CD14-positive monocyte (primary cell): ENCODE results near the gene SEC24C. TPM values are rescaled to one million over a fixed set of nuclear protein-coding genes. Genes with fewer than 3 reads are reported as not detected.

Experiments used
- DNase-seq, 3 donors: peaks; one replicate each; pipeline ENCODE4 v3.0.0-alpha.2; 2011 to 2022
- H2AFZ ChIP-seq: 2 replicates; pipeline ENCODE4 v1.6.0; 2012; ENCODE audit warnings: mild to moderate bottlenecking, low read depth, low read length, inconsistent platforms; ENCODE audit not compliant: insufficient read depth, poor library complexity, severe bottlenecking
- H3K27ac ChIP-seq, 2 donors: 1 replicate in 1 of 2; 2 replicates in 1 of 2; pipeline ENCODE4 v1.5.1; 2012 to 2013; ENCODE audit warnings: low read length in 2 of 2, control low read depth in 1 of 2, inconsistent platforms in 1 of 2, low read depth in 1 of 2, mild to moderate bottlenecking in 1 of 2
- H3K27me3 ChIP-seq, 2 donors: one replicate each; pipeline versions ENCODE4 v1.6.0 to v1.6.1; 2011 to 2013; ENCODE audit warnings: low read length in 2 of 2; ENCODE audit not compliant: control insufficient read depth in 2 of 2, insufficient read depth in 2 of 2
- H3K36me3 ChIP-seq, 2 donors: replicated peaks in 1 of 2; 1 replicate in 1 of 2; 2 replicates in 1 of 2; pipeline versions ENCODE4 v1.5.1 to v1.6.1; 2012 to 2013; ENCODE audit warnings: low read length in 2 of 2, control low read depth in 1 of 2, inconsistent platforms in 1 of 2, mild to moderate bottlenecking in 1 of 2; ENCODE audit not compliant: insufficient read depth in 2 of 2, control insufficient read depth in 1 of 2
- H3K4me1 ChIP-seq, 2 donors: 1 replicate in 1 of 2; 2 replicates in 1 of 2; pipeline versions ENCODE4 v1.5.1 to v1.6.1; 2012 to 2013; ENCODE audit warnings: low read length in 2 of 2, control low read depth in 1 of 2, inconsistent platforms in 1 of 2, mild to moderate bottlenecking in 1 of 2, moderate library complexity in 1 of 2; ENCODE audit not compliant: insufficient read depth in 2 of 2, control insufficient read depth in 1 of 2
- H3K4me2 ChIP-seq: replicated peaks from 2 replicates; pipeline ENCODE3; 2012; ENCODE audit warnings: low read length, moderate library complexity, mild to moderate bottlenecking; ENCODE audit not compliant: poor library complexity, severe bottlenecking; ENCODE audit errors: extremely low read depth
- H3K4me3 ChIP-seq, 3 experiments: fragments of 200-600 bp in 1 of 3; sonication (generic) in 1 of 3; replicated peaks in 1 of 3; 1 replicate in 2 of 3; 2 replicates in 1 of 3; pipeline ENCODE4 v1.5.1; 2011 to 2013; ENCODE audit warnings: low read length in 3 of 3, mild to moderate bottlenecking in 3 of 3, control low read depth in 2 of 3, low read depth in 2 of 3, inconsistent platforms in 1 of 3, moderate library complexity in 1 of 3
- H3K79me2 ChIP-seq: 2 replicates; pipeline ENCODE4 v1.6.0; 2012; ENCODE audit warnings: mild to moderate bottlenecking, control low read depth, inconsistent platforms, low read length, moderate library complexity; ENCODE audit not compliant: insufficient read depth
- H3K9ac ChIP-seq: 2 replicates; pipeline ENCODE4 v1.6.0; 2017; ENCODE audit warnings: low read length, mild to moderate bottlenecking; ENCODE audit not compliant: insufficient read depth, poor library complexity, severe bottlenecking
- H3K9me3 ChIP-seq, 2 donors: replicated peaks in 1 of 2; 1 replicate in 1 of 2; 2 replicates in 1 of 2; pipeline versions ENCODE4 v1.5.1 to v1.6.1; 2012 to 2013; ENCODE audit warnings: low read length in 2 of 2, control low read depth in 1 of 2; ENCODE audit not compliant: control insufficient read depth in 1 of 2, insufficient read depth in 1 of 2
- H4K20me1 ChIP-seq: 2 replicates; pipeline ENCODE4 v1.6.0; 2012; ENCODE audit warnings: mild to moderate bottlenecking, low read length, control low read depth, moderate library complexity; ENCODE audit not compliant: insufficient read depth
- H3K27ac Mint-ChIP-seq, 7 donors: one replicate each; pipeline ENCODE4 v1.8.0; 2020; ENCODE audit warnings: mild to moderate bottlenecking in 7 of 7, mixed read lengths in 7 of 7, moderate library complexity in 6 of 7, inconsistent platforms in 2 of 7
- H3K27me3 Mint-ChIP-seq, 3 donors: one replicate each; pipeline ENCODE4 v1.8.0; 2021 to 2022; ENCODE audit warnings: low read depth in 3 of 3, mild to moderate bottlenecking in 3 of 3, mixed read lengths in 3 of 3, moderate library complexity in 3 of 3, inconsistent platforms in 1 of 3
- H3K36me3 Mint-ChIP-seq, 2 donors: one replicate each; pipeline ENCODE4 v1.8.0; 2020; ENCODE audit warnings: mixed read lengths in 2 of 2, inconsistent platforms in 1 of 2, mild to moderate bottlenecking in 1 of 2
- H3K4me1 Mint-ChIP-seq: one replicate; pipeline ENCODE4 v1.8.0; 2020; ENCODE audit warnings: mild to moderate bottlenecking, mixed read lengths
- H3K4me3 Mint-ChIP-seq, 2 donors: one replicate each; pipeline ENCODE4 v1.8.0; 2020; ENCODE audit warnings: mild to moderate bottlenecking in 2 of 2, mixed read lengths in 2 of 2, moderate library complexity in 1 of 2
- H3K9me3 Mint-ChIP-seq, 7 donors: one replicate each; pipeline ENCODE4 v1.8.0; 2020 to 2022; ENCODE audit warnings: mixed read lengths in 7 of 7, mild to moderate bottlenecking in 6 of 7, moderate library complexity in 6 of 7, inconsistent platforms in 2 of 7
- CTCF ChIP-seq: fragments of 200-600 bp; IDR thresholded peaks from one replicate; pipeline ENCODE4 v1.8.0; 2022; ENCODE audit warnings: antibody characterized with exemption, mild to moderate bottlenecking
- WGBS: methylation state at CpG from one replicate; pipeline ENCODE4 v1.1.5; 2013; ENCODE audit warnings: missing lambda C conversion rate; ENCODE audit not compliant: insufficient coverage; 5-methylcytosine and 5-hydroxymethylcytosine counted together
- intact Hi-C, 2 donors: fragments of 100-400 bp; cut with micrococcal nuclease; formaldehyde crosslinking; loops; one replicate each; pipeline versions ENCODE4 v1.15.0 to v1.15.1; 2023
- polyA plus RNA-seq, 3 donors: library from polyadenylated mRNA; depleted of rRNA in 1 of 3; unstranded in 2 of 3; stranded (reverse) in 1 of 3; fragments of 300-500 nt in 2 of 3; fragments of >200 nt in 1 of 3; fragmentation: Illumina TruSeq in 2 of 3; gene quantifications; 1 replicate in 2 of 3; 2 replicates in 1 of 3; pipeline ENCODE4 v1.2.3, GENCODE V29; 2012 to 2021

Gene SEC24C
- polyA plus RNA-seq, 3 donors, result 25.7 to 65.8 (median 44.8) TPM

GRCh38 chr10:73807471-73807870, 63.3 kb downstream of the SEC24C start:
- Histone ChIP-seq H3K4me3 (no peak overlapping the region), H3K9me3 (no peaks in the 10 kb centered on the region), H3K27me3 (no peaks in the 10 kb centered on the region), H3K4me1 (peaks cover 20% of the 10 kb centered on the region in 2 donors), H3K36me3 (peaks cover 68 to 71% of the 10 kb centered on the region in 2 donors), H3K27ac (peak overlapping the region in 1 of 2 donors; percentile 46), H4K20me1 (peaks cover 51% of the 10 kb centered on the region), H3K9ac (no peak overlapping the region), H3K79me2 (peaks cover 54% of the 10 kb centered on the region), H2AFZ (no peak overlapping the region), H3K4me2 (no peak overlapping the region)
- H3K4me3 Mint-ChIP-seq, result no peak overlapping the region
- WGBS, result 96% methylated on average over 14 of the region's 14 CpGs
- H3K27me3 Mint-ChIP-seq, result no peaks in the 10 kb centered on the region
- peaks cover 0 to 1% (median 0%) of the 10 kb centered on the region in 7 donors for H3K9me3 Mint-ChIP-seq
- peak overlapping the region in 3 of 7 donors; percentile 13 to 58 (median 40) for H3K27ac Mint-ChIP-seq
- intact Hi-C loops, result no loop called here
- TF ChIP-seq CTCF, result no peak
- H3K36me3 Mint-ChIP-seq, result peaks cover 70 to 73% of the 10 kb centered on the region in 2 donors
- peaks cover 40% of the 10 kb centered on the region for H3K4me1 Mint-ChIP-seq
- no peak for DNase-seq

- Histone ChIP-seq H3K4me1 (peaks cover 20% of the 10 kb centered on the region in 2 donors), H3K27ac (peak overlapping the region in 1 of 2 donors; percentile 46), H3K9ac (no peak overlapping the region), H3K27me3 (no peaks in the 10 kb centered on the region), H3K9me3 (no peaks in the 10 kb centered on the region), H3K79me2 (peaks cover 54% of the 10 kb centered on the region), H3K36me3 (peaks cover 63 to 71% of the 10 kb centered on the region in 2 donors), H4K20me1 (peaks cover 43% of the 10 kb centered on the region), H3K4me3 (no peak overlapping the region), H2AFZ (no peak overlapping the region), H3K4me2 (no peak overlapping the region)
- 93% methylated on average over 14 of the region's 16 CpGs for WGBS
- Mint-ChIP-seq H3K36me3 (peaks cover 66 to 73% of the 10 kb centered on the region in 2 donors), H3K27ac (peak overlapping the region in 2 of 7 donors; percentile 38 to 61), H3K4me1 (peaks cover 43% of the 10 kb centered on the region), H3K4me3 (no peak overlapping the region), H3K9me3 (peaks cover 0 to 1% (median 0%) of the 10 kb centered on the region in 7 donors), H3K27me3 (no peaks in the 10 kb centered on the region)
- TF ChIP-seq CTCF, result no peak
- intact Hi-C loops, result no loop called here
- no peak for DNase-seq
Measured at GRCh38 chr10:73808021-73808815, 64.0 kb downstream of the SEC24C start.
